Heart left ventricle (tissue), 13 donors: Measurements from ENCODE around the gene SPOCK1.

ENCODE experiments used
- POLR2A ChIP-seq, 2 donors: fragments of 450-650 bp; IDR thresholded peaks; one replicate each; pipeline ENCODE4 v1.6.1; 2017; ENCODE audit warnings: antibody characterized with exemption in 2 of 2, mild to moderate bottlenecking in 2 of 2, moderate library complexity in 2 of 2
- TF ChIP-seq, protein P1 (sequence below), 12 donors: fragments of 200-600 bp; sonication (generic) in 4 of 12; IDR thresholded peaks; one replicate each; pipeline versions ENCODE4 v1.5.0 to v1.8.0; 2018 to 2022; ENCODE audit warnings: antibody characterized with exemption in 12 of 12, mild to moderate bottlenecking in 5 of 12
- donor health status: ischemic (EF 13 %, LVEDD 7.1; RV severe dilation, severe dysfunction).
- donor health status: DM: no; HTN: yes; CAD: no.
- donor health status: DM: no; HTN: no; CAD: no.
- donor health status: ischemic (EF 25% LVEDD 6.9; RV normal size, moderate dysfunction).
- donor health status: ischemic (EF 25% LVEDD 5.7; RV mildly dilated, moderate dysfunction).
- donor health status: ischemic (EF 35%, LVEDD 5.7; RV mildly dilated, moderate dysfunction).
- donor health status: nonischemic (EF 11% LVEDD 7.7; RV severe dilation, severe dysfunction).
- donor health status: DM: yes; HTN: yes; CAD: no.
- donor health status: PGD.
- donor health status: ischemic (EF 29% LVEDD 5.4; RV normal size, mild dysfunction).
- donor health status: nonischemic (EF 23%, LVEDD 6.1; RV moderate dilation, normal function).

DNA sequence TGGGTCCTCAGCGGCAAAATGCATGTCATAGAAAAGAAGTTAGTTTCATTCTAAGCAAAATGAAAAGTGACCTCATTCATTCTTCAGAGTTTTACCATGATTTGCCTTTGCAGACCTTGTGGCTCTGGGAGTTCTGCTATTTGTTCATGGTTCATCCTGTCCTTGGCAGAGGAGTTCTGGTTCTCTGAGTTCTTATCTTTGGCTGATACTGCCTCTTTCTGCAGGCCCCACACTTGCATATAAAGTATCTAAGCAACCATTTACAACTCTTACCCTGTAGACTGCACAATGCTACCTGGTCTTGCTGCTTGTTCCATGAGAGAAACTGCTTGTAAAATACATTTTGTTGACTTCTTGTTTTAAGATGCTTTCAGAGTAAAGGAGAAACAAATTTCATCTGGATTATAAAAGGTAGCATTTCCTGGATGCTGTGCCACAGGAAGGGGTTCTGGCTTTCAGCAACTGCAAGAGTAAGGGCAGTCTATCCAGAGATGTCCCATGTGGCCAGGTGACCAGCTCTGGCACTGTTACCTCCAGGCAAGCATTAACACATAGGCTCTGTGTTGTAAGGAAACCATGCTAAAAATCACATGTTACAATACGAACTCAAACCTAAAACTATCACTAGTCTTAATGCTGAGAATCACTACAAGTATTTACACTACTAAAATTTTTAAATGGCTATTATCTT, 513.2 kb downstream of the SPOCK1 start:
- TF ChIP-seq, protein P1, sequence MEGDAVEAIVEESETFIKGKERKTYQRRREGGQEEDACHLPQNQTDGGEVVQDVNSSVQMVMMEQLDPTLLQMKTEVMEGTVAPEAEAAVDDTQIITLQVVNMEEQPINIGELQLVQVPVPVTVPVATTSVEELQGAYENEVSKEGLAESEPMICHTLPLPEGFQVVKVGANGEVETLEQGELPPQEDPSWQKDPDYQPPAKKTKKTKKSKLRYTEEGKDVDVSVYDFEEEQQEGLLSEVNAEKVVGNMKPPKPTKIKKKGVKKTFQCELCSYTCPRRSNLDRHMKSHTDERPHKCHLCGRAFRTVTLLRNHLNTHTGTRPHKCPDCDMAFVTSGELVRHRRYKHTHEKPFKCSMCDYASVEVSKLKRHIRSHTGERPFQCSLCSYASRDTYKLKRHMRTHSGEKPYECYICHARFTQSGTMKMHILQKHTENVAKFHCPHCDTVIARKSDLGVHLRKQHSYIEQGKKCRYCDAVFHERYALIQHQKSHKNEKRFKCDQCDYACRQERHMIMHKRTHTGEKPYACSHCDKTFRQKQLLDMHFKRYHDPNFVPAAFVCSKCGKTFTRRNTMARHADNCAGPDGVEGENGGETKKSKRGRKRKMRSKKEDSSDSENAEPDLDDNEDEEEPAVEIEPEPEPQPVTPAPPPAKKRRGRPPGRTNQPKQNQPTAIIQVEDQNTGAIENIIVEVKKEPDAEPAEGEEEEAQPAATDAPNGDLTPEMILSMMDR (IDR thresholded peaks at IDR 0.05), result no peak
- TF ChIP-seq POLR2A (IDR thresholded peaks at IDR 0.05), result no peak
